ENCODE data around the gene MRC2. TPM values are rescaled to one million over a fixed set of nuclear protein-coding genes. Genes with fewer than 3 reads are reported as not detected.

MRC2 gene
- polyA plus RNA-seq, 1 of the 3 experiments (the other 2 are of a cell fraction): 213 TPM

DNA sequence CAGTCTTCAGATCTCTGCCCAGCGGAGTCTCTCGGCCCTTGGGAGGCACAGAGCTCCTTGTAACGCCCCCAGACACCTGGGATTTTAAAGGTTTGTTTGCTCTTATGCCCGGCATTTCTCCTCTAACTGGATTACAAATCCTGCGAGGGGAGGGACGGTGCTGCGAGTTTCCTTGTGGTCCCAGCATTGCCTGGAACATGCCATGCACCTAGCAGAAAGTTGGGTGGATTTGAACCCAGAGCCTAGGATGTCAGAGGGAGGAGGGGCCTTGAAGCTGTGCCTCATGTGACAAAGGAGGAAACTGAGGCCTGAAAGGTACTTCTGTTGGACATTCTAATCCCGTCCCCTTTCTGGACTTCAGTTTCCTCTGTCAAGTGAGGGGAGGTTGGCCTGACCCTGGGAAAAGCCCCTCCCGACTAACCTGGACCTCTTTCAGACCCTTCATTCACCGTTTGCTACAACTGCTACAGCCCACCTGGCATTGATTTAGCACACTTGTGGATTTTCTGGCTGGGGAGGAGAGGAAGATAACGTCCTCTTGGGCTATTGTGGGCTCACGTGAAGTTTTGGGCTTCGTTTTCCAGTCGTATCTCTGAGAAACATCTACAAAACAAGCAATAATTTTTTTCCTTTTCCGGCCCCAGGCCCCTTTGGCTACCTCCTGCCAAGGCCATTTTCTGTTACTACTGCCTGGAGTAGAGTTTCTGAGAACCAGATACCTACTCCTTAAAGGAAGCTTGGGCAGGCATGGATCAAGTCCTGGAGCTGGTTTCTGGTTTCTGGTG lies 30.9 kb downstream of the MRC2 start:
- no peak overlapping the region for H3K4me2 ChIP-seq
- WGBS (ENCODE audit: low lambda C conversion rate): 93% methylated on average over 15 of the region's 15 CpGs
- peaks cover 31% of the 10 kb centered on the region for H3F3A ChIP-seq (replicated peaks; ENCODE audit: insufficient read depth)
- H2AFZ ChIP-seq (ENCODE audit: low read depth): no peak overlapping the region
- peak; percentile 20 for DNase-seq
- peaks cover 100% of the 10 kb centered on the region for H3K79me2 ChIP-seq (ENCODE audit: insufficient read depth)
- peaks cover 50% of the 10 kb centered on the region for H4K20me1 ChIP-seq (ENCODE audit: insufficient read depth)
- H3K9me2 ChIP-seq: no peaks in the 10 kb centered on the region
- H3K4me3 ChIP-seq (ENCODE audit: low read depth in 2 of 2, low read length in 1 of 2): no peak overlapping the region
- TF ChIP-seq SIN3A (IDR thresholded peaks at IDR 0.05; ENCODE audit: borderline replicate concordance, low read depth, low read length) (no peak), RFX5 (IDR thresholded peaks at IDR 0.05; ENCODE audit: low read length) (no peak), POLR2AphosphoS5 (IDR thresholded peaks at IDR 0.05; ENCODE audit: low read depth, low read length) (no peak), YY1 (IDR thresholded peaks at IDR 0.05; ENCODE audit: low read depth) (no peak), FOXJ3 (CRISPR knock-in tag; IDR thresholded peaks at IDR 0.05) (no peak), RAD21 (IDR thresholded peaks at IDR 0.05; ENCODE audit: low read length) (no peak)
- TF ChIP-seq, protein P1, sequence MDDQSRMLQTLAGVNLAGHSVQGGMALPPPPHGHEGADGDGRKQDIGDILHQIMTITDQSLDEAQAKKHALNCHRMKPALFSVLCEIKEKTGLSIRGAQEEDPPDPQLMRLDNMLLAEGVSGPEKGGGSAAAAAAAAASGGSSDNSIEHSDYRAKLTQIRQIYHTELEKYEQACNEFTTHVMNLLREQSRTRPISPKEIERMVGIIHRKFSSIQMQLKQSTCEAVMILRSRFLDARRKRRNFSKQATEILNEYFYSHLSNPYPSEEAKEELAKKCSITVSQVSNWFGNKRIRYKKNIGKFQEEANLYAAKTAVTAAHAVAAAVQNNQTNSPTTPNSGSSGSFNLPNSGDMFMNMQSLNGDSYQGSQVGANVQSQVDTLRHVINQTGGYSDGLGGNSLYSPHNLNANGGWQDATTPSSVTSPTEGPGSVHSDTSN (IDR thresholded peaks at IDR 0.05): no peak
- TF ChIP-seq, protein P2, sequence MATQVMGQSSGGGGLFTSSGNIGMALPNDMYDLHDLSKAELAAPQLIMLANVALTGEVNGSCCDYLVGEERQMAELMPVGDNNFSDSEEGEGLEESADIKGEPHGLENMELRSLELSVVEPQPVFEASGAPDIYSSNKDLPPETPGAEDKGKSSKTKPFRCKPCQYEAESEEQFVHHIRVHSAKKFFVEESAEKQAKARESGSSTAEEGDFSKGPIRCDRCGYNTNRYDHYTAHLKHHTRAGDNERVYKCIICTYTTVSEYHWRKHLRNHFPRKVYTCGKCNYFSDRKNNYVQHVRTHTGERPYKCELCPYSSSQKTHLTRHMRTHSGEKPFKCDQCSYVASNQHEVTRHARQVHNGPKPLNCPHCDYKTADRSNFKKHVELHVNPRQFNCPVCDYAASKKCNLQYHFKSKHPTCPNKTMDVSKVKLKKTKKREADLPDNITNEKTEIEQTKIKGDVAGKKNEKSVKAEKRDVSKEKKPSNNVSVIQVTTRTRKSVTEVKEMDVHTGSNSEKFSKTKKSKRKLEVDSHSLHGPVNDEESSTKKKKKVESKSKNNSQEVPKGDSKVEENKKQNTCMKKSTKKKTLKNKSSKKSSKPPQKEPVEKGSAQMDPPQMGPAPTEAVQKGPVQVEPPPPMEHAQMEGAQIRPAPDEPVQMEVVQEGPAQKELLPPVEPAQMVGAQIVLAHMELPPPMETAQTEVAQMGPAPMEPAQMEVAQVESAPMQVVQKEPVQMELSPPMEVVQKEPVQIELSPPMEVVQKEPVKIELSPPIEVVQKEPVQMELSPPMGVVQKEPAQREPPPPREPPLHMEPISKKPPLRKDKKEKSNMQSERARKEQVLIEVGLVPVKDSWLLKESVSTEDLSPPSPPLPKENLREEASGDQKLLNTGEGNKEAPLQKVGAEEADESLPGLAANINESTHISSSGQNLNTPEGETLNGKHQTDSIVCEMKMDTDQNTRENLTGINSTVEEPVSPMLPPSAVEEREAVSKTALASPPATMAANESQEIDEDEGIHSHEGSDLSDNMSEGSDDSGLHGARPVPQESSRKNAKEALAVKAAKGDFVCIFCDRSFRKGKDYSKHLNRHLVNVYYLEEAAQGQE (IDR thresholded peaks at IDR 0.05; ENCODE audit: low read depth, low read length): no peak
- no peak overlapping the region for H3K27ac ChIP-seq (ENCODE audit: low read depth in 2 of 2, low read length in 1 of 2)
- no peak overlapping the region for H3K9ac ChIP-seq
- peaks cover 11% of the 10 kb centered on the region; the same call in 1 of the 2 replicates for H3K9me3 ChIP-seq
- ChIA-PET POLR2A (no interaction called here), CTCF (interaction anchor here (5.6 kb wide), 1 partner anchor 14 kb away, joined by 27 read pairs; no protein-coding TSS in a partner anchor)
- peaks cover 12 to 24% of the 10 kb centered on the region in 2 experiments for H3K4me1 ChIP-seq (ENCODE audit: control insufficient read depth in 1 of 2, insufficient read depth in 2 of 2, low read depth in 1 of 2, low read length in 1 of 2)
- peaks cover 12 to 74% of the 10 kb centered on the region in 2 experiments for H3K36me3 ChIP-seq (replicated peaks in 1 of 2; ENCODE audit: control insufficient read depth in 1 of 2, insufficient read depth in 2 of 2, low read length in 1 of 2)
- no peaks in the 10 kb centered on the region for H3K27me3 ChIP-seq (ENCODE audit: insufficient read depth)

DNA sequence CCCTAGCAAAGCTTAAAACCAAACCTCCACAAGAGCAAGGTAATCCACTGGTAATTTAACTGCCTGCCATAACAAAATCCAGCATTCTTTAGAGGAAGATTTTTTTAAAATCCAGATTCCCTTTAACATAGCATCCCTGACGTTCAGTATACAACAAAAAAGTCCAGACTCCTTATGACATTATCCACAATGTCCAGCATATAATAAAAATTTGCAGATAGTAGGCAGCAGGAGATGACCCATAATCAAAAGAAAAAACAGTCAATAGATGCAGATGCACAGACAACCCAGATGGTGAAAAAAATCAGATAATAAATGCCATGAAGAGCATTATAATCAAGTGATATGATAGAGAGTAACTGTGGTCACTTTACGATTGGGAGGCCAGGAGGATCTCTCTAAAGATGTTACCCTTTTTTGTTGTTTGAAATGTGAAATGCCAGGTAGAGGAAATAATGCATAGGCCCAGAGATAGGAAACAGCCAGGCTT lies 33.2 kb downstream of the MRC2 start:
- POLR2A ChIA-PET: no interaction called here
- H3K79me2 ChIP-seq (ENCODE audit: insufficient read depth): peaks cover 100% of the 10 kb centered on the region
- CTCF ChIA-PET: interaction anchor here (0.8 to 4.4 kb wide), 5 partner anchors 7 to 745 kb away, joined by 3 to 19 read pairs (median 4); no protein-coding TSS in a partner anchor
- no peak for DNase-seq
- no peak overlapping the region for H3K27ac ChIP-seq (ENCODE audit: low read depth in 2 of 2, low read length in 1 of 2)
- peaks cover 20 to 74% of the 10 kb centered on the region in 2 experiments for H3K36me3 ChIP-seq (replicated peaks in 1 of 2; ENCODE audit: control insufficient read depth in 1 of 2, insufficient read depth in 2 of 2, low read length in 1 of 2)
- H4K20me1 ChIP-seq (ENCODE audit: insufficient read depth): peaks cover 62% of the 10 kb centered on the region
- WGBS (ENCODE audit: low lambda C conversion rate): 97% methylated on average over 2 of the region's 2 CpGs
- H3K9ac ChIP-seq: no peak overlapping the region
- peaks cover 23% of the 10 kb centered on the region for H3F3A ChIP-seq (replicated peaks; ENCODE audit: insufficient read depth)
- peaks cover 0 to 11% of the 10 kb centered on the region in 2 experiments; a peak in 1 of 4 replicates for H3K4me1 ChIP-seq (ENCODE audit: control insufficient read depth in 1 of 2, insufficient read depth in 2 of 2, low read depth in 1 of 2, low read length in 1 of 2)
- H2AFZ ChIP-seq (ENCODE audit: low read depth): no peak overlapping the region
- H3K4me3 ChIP-seq (ENCODE audit: low read depth in 2 of 2, low read length in 1 of 2): no peak overlapping the region
- no peaks in the 10 kb centered on the region for H3K27me3 ChIP-seq (ENCODE audit: insufficient read depth)
- H3K4me2 ChIP-seq: no peak overlapping the region
- peaks cover 11% of the 10 kb centered on the region; the same call in 1 of the 2 replicates for H3K9me3 ChIP-seq
- H3K9me2 ChIP-seq: no peaks in the 10 kb centered on the region
- TF ChIP-seq MEF2A (IDR thresholded peaks at IDR 0.05; ENCODE audit: borderline replicate concordance, low read depth) (no peak), GATA2 (CRISPR knock-in tag; IDR thresholded peaks at IDR 0.05) (no peak), NRF1 (IDR thresholded peaks at IDR 0.05; ENCODE audit: low read depth, low read length) (no peak), GABPA (IDR thresholded peaks at IDR 0.05; ENCODE audit: low read depth) (no peak), FOXJ3 (CRISPR knock-in tag; IDR thresholded peaks at IDR 0.05) (no peak), RXRA (IDR thresholded peaks at IDR 0.05; ENCODE audit: borderline replicate concordance, low read depth) (no peak), CHD2 (IDR thresholded peaks at IDR 0.05; ENCODE audit: low read length, partially characterized antibody) (no peak), MXI1 (IDR thresholded peaks at IDR 0.05; ENCODE audit: low read depth, low read length) (no peak), JUND (IDR thresholded peaks at IDR 0.05) (no peak)
- TF ChIP-seq, protein P3, sequence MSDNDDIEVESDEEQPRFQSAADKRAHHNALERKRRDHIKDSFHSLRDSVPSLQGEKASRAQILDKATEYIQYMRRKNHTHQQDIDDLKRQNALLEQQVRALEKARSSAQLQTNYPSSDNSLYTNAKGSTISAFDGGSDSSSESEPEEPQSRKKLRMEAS (IDR thresholded peaks at IDR 0.05; ENCODE audit: low read depth): no peak
- TF ChIP-seq, protein P4, sequence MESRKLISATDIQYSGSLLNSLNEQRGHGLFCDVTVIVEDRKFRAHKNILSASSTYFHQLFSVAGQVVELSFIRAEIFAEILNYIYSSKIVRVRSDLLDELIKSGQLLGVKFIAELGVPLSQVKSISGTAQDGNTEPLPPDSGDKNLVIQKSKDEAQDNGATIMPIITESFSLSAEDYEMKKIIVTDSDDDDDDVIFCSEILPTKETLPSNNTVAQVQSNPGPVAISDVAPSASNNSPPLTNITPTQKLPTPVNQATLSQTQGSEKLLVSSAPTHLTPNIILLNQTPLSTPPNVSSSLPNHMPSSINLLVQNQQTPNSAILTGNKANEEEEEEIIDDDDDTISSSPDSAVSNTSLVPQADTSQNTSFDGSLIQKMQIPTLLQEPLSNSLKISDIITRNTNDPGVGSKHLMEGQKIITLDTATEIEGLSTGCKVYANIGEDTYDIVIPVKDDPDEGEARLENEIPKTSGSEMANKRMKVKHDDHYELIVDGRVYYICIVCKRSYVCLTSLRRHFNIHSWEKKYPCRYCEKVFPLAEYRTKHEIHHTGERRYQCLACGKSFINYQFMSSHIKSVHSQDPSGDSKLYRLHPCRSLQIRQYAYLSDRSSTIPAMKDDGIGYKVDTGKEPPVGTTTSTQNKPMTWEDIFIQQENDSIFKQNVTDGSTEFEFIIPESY (IDR thresholded peaks at IDR 0.05; ENCODE audit: borderline replicate concordance, low read depth): no peak
- TF ChIP-seq, protein P5, sequence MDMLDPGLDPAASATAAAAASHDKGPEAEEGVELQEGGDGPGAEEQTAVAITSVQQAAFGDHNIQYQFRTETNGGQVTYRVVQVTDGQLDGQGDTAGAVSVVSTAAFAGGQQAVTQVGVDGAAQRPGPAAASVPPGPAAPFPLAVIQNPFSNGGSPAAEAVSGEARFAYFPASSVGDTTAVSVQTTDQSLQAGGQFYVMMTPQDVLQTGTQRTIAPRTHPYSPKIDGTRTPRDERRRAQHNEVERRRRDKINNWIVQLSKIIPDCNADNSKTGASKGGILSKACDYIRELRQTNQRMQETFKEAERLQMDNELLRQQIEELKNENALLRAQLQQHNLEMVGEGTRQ (IDR thresholded peaks at IDR 0.05; ENCODE audit: borderline replicate concordance, low read depth, low read length): no peak

Measured in SK-N-SH (cell line).